Right renal cortex interstitium (tissue), 3 donors: ENCODE results near the gene MCF2. TPM values are rescaled to one million over a fixed set of nuclear protein-coding genes. Genes with fewer than 3 reads are reported as not detected.

Experiments used
- DNase-seq, 3 donors: peaks; one replicate each; pipeline ENCODE4 v3.0.0-alpha.2; 2013; ENCODE audit warnings: low read depth in 3 of 3, low spot score in 2 of 3
- polyA plus RNA-seq, 3 donors: library from polyadenylated mRNA; unstranded; fragments of 120-200 nt; gene quantifications; one replicate each; pipeline ENCODE4 v1.2.1, GENCODE V29; 2013; ENCODE audit not compliant: insufficient read length in 3 of 3

Gene MCF2
- polyA plus RNA-seq, 3 donors, result 0.69 to 1.5 (median 1.2) TPM

DNA sequence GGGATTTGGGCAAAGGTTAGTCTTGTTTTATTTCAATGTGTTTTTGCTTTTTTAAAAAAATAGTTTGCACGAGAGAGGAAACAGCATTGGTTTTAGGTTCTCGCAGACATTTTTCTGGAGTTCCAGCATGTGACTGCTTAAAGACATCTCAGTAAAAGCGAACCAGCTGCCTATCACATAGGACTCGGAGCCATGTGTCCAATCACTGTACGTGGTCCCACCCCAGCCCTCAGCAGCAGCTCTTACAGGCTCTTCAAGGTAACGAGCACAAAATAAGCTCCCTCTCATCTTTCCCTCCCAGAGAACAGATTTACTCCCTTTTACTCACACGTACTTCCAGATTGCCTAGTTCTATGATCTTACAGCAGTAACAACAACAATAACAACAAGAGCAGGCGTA is 68.7 kb downstream of the MCF2 start:
- no peak for DNase-seq

DNA sequence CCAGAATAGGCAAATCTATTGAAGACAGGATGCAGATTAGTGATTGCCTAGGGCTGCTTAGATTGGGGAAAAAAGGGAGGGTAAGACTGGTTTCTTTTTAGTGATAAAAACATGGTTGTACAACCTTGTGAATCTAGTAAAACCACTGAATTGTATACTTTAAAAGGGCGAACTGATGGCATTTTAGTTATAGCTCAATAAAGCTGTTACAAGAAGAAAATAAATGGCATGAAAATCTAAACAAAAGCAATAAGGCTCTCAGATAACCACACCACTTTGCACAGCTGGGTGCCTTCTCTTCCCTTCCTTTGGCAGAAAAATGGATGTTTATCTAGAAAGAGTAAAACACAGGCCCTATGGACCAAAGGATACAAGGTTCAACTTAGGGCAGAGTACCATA is 107.9 kb downstream of the MCF2 start:
- DNase-seq, result no peak

GRCh38 chrX:139596068-139596467 is 111.9 kb downstream of the MCF2 start:
- DNase-seq, result no peak

- no peak for DNase-seq
Observed at GRCh38 chrX:139585613-139586012, 122.4 kb downstream of the MCF2 start.

DNA sequence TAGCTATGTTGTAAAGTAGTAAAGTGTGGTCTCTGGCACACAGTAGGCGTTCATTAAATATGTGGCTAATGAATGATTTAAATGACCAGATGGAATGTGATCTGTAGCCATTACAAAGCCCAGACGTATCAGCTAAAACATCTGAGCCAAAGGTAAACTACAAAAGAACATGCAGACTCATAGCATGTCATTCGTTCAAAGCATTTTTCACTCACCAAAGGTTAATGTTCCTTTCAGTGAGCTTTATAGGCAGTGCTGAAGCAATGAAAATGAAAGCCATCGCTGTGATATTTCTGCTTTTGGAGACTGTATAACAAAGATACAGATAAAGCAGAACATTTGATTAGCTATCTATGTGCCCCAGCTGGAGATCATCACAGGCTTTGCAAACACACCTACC is 126.9 kb downstream of the MCF2 start:
- no peak for DNase-seq

DNA sequence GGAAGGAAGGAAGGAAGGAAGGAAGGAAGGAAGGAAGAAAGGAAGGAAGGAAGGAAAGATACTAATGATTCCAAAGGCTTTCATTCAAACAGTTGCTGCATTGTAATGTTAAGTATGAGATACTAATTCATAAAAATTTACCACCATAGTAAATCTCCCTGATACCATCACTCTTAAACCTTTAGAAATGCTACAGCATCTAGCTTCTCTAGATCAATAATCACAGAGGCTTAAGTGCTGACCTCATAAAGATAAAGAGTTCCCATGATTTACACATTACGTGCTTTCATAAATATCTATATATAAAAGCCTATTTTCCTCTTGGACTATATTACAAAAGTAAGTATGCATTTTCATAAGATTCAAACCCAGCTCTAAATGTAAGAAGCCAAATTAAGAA is 141.0 kb downstream of the MCF2 start:
- DNase-seq, result no peak

GRCh38 chrX:139563251-139563650 is 144.7 kb downstream of the MCF2 start:
- DNase-seq, result no peak

DNA sequence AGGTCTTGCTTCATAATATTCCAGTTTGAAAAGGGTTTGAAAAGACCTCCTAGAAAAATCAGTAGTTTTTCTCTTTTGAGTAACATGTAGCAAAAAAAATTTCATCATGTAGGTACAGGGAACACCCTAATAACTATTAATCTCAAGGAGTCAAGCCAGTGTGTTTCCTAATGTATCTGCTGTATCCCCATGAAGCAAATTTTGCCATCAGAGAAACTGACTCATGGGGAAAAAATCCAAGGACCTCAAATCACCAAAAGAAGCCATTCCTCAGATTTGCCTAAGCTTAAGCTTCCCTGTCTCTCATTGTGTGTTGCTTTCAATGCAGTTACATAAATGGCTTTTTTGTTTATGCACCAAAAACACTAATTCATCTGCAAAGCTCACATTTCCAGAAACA is 147.7 kb downstream of the MCF2 start:
- DNase-seq, result no peak

DNA sequence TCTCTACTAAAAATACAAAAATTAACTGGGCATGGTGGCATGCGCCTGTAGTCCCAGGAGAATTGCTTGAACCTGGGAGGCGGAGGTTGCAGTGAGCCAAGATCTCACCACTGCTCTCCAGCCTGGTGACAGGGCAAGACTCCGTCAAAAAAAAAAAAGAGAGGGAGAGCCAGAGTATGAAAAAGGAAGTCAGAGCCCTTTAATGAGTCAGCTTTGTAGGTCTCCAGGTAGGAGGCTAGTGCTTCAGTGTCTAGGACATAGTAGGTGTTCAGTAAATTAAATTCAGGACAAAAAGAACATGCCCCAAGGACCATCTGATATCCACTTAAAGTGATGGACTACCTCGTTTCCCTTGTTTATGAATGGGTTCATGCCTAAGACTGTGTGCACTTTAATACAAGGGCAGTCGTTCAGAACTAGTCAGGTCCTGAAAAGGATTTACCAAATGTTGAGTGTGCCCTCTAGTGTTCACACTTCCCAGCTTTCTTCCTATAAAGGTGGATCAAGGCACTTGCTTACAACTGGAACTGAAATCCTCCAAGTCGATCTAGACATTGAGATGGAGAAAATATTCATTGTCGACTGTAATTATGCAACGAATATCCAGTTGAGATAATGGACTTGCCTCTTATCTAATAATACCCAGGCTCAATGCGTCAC is 148.5 kb downstream of the MCF2 start:
- peak in 2 of 3 donors; percentile 21 to 44 for DNase-seq

- DNase-seq, result no peak
Observed at GRCh38 chrX:139554991-139555675, 152.8 kb downstream of the MCF2 start.

DNA sequence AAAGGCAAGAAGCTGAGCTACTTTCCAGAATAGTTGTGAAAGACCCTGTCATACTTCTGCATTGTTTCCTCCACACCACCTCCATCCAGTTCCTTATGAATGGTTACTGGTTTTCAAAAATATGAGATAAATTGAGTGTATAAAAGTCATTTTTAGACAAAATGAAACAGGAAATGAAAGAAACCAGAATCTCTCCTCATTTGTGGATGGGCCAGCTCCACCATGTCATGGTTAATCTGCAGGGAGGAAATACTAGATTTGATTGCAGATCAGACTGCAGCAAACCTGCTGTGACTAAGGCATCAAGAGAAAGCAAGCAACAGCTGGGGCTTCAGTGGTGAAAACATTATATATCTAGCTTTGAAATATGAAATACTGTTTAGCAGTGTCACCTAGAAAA is 153.6 kb downstream of the MCF2 start:
- no peak for DNase-seq

- DNase-seq, result no peak
Observed at GRCh38 chrX:139544591-139544990, 163.4 kb downstream of the MCF2 start.

DNA sequence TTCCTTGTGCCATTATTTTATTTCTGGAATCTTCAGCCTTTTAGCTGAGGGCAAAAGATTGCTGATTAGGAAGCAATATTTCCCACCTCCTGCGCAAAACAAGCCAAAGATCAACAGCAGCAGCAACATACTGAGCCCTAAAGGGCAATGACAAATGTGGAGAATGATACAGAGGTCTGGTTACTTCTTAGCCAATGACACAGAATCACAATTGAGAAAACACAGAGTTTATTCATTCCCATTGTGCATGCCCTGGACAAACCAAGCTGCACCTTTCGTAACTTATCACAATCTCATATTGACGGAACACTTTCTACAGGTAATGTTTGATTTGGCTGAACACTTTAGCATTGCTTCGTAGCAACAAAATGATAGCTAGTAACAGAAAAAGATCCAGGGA is 164.0 kb downstream of the MCF2 start:
- DNase-seq, result no peak

GRCh38 chrX:139542652-139543051 is 165.3 kb downstream of the MCF2 start:
- no peak for DNase-seq

DNA sequence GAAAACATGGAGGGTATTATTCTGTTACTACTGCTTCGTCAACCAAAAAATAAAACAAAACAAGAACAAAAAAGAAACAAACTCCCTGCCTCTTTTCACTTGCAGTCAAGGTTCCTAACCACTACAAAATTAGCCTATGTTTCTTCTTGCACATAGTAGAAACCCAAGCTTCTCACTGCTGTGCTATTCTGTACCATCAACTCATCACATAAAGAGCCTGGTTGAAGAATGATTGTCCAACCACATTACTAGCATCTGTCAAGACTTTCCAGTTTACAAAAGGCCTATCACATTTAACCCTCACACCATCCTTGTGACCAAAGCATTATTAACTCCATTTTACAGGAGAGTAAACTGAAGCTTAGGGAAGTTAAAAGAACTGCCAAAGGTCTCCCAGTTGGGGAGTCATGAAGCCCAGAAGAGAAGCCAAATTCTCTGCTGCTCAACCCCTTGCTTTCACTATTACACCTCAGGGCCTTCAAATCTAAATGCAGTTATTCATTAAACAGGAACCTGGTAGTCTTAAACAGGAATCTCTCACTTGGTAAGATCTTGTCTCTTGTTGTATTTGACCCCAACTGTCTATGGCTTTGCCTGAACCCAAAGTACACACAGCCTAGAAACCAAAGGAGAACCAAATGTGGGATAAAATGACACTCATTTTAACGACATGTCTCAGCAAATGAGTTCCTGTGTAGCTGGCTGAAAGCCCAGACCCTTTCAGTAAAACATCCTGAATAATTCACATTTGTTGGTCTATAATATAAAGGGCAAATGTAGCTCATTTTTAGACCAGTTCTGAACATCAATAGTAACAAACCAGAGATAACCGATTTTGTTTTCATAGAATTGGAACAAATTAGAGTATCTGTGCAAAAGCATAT is 168.8 kb downstream of the MCF2 start:
- DNase-seq, result peak in 2 of 3 donors; percentile 1 to 4

DNA sequence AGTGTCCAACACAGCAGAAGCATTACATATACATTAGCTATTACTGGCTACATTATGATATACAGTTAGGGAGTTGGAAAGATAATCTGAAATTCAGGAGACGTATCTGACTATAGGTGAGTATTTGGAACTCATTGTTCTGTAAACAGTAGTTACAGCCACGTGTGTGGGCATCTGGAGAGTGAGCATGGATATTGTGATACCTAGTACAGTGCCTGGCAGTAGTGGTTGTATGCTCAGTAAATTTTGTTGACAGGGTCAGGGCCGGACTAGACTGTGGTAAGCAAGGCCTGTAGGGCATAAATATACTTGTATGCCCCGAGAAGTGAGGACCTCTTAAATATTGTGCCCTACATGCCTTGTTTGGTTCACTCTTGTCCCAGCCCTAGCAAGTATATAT is 174.5 kb downstream of the MCF2 start:
- no peak for DNase-seq

- DNase-seq, result no peak
Observed at GRCh38 chrX:139532834-139533233, 175.1 kb downstream of the MCF2 start.

Other genes starting within 250 kb of the MCF2 start
- gene F9, start 177.4 kb downstream of the MCF2 start, polyA plus RNA-seq, result not detected
- 10 to 100 TPM; 39.4 to 44.5 (median 41.4) TPM for gene ATP11C, start 224.9 kb upstream of the MCF2 start, polyA plus RNA-seq